ENCODE data around the gene CHSY1. TPM values are rescaled to one million over a fixed set of nuclear protein-coding genes. Genes with fewer than 3 reads are reported as not detected.
"Not testable (repeated sequence)": the region's sequence is repeated elsewhere in the genome, so short reads cannot be mapped to it uniquely, and the experiment has no call there.

CHSY1 gene
- total RNA-seq, 1 donor from 2014 or later = 47.0 TPM

GRCh38 chr15:101135532-101136166, 116.2 kb downstream of the CHSY1 start:
- DNase-seq (ENCODE audit: low spot score) = no peak

GRCh38 chr15:101134780-101135179, 117.1 kb downstream of the CHSY1 start:
- no peak for DNase-seq (ENCODE audit: low spot score)

- no peak for DNase-seq (ENCODE audit: low spot score)
These were observed 118.0 kb downstream of the CHSY1 start for GRCh38 chr15:101133751-101134261.

- DNase-seq (ENCODE audit: low spot score) = no peak
These were observed 118.7 kb downstream of the CHSY1 start for GRCh38 chr15:101133181-101133460.

- DNase-seq (ENCODE audit: low spot score) = no peak
These were observed 119.3 kb downstream of the CHSY1 start for GRCh38 chr15:101132390-101133180.

- no peak for DNase-seq (ENCODE audit: low spot score)
These were observed 120.1 kb downstream of the CHSY1 start for GRCh38 chr15:101131489-101132389.

- DNase-seq (ENCODE audit: low spot score) = no peak
These were observed 121.9 kb downstream of the CHSY1 start for GRCh38 chr15:101129851-101130380.

GRCh38 chr15:101128221-101129015, 123.4 kb downstream of the CHSY1 start:
- DNase-seq (ENCODE audit: low spot score) = no peak

GRCh38 chr15:101127506-101128076, 124.3 kb downstream of the CHSY1 start:
- DNase-seq (ENCODE audit: low spot score) = peak; percentile 79

GRCh38 chr15:101126618-101127505, 125.0 kb downstream of the CHSY1 start:
- no peak for DNase-seq (ENCODE audit: low spot score)

- not testable (repeated sequence) for DNase-seq (ENCODE audit: low spot score)
These were observed 125.9 kb downstream of the CHSY1 start for GRCh38 chr15:101125881-101126428.

Other genes with a start within 250 kb of the CHSY1 start
- gene SELENOS, start 25.4 kb upstream of the CHSY1 start, total RNA-seq = 49.1 TPM
- 71.6 TPM for gene SNRPA1, start 43.2 kb upstream of the CHSY1 start, total RNA-seq
- 14.5 TPM for gene PCSK6, start 237.7 kb upstream of the CHSY1 start, total RNA-seq

Data from ureter (tissue), 1 donor.